DOHH2 (cell line): Measurements from ENCODE around the gene CNTNAP2.

Experiments used
- H3F3A ChIP-seq: fragments of 200-600 bp; sonication (generic), shearing (Covaris generic); 2 replicates; pipeline ENCODE4 v1.6.0; 2016; ENCODE audit warnings: antibody characterized with exemption, mild to moderate bottlenecking; ENCODE audit not compliant: control insufficient read depth, insufficient read depth
- H3K27ac ChIP-seq: fragments of 200-600 bp; sonication (generic); 2 replicates; pipeline ENCODE4 v1.5.1; 2014; ENCODE audit warnings: low read depth, mild to moderate bottlenecking, low read length, moderate library complexity
- H3K27me3 ChIP-seq: fragments of 200-600 bp; sonication (generic); 2 replicates; pipeline ENCODE4 v1.6.1; 2014; ENCODE audit warnings: mild to moderate bottlenecking, low read length, mixed read lengths; ENCODE audit not compliant: control insufficient read depth
- H3K36me3 ChIP-seq: fragments of 200-600 bp; sonication (generic); 2 replicates; pipeline ENCODE4 v1.6.1; 2014; ENCODE audit warnings: mild to moderate bottlenecking, low read length, moderate library complexity, mixed read lengths; ENCODE audit not compliant: control insufficient read depth
- H3K4me1 ChIP-seq: fragments of 200-600 bp; sonication (generic); 2 replicates; pipeline ENCODE4 v1.6.1; 2014; ENCODE audit warnings: mild to moderate bottlenecking, low read length, mixed read lengths; ENCODE audit not compliant: control insufficient read depth
- H3K4me2 ChIP-seq: fragments of 200-600 bp; sonication (generic); 2 replicates; pipeline ENCODE4 v1.6.0; 2014; ENCODE audit warnings: mild to moderate bottlenecking, low read length, moderate library complexity
- H3K4me3 ChIP-seq: fragments of 200-600 bp; sonication (generic); 2 replicates; pipeline ENCODE4 v1.5.1; 2014; ENCODE audit warnings: mild to moderate bottlenecking, low read length, mixed read lengths
- H3K79me2 ChIP-seq: fragments of 200-600 bp; sonication (generic); 2 replicates; pipeline ENCODE4 v1.6.1; 2014; ENCODE audit warnings: mild to moderate bottlenecking, low read length, mixed read lengths; ENCODE audit not compliant: control insufficient read depth
- H3K9me2 ChIP-seq: fragments of 200-600 bp; sonication (generic); replicated peaks from 2 replicates; pipeline ENCODE4 v1.6.1; 2014; ENCODE audit warnings: mild to moderate bottlenecking, low read length, mixed read lengths; ENCODE audit not compliant: control insufficient read depth
- H3K9me3 ChIP-seq: fragments of 200-600 bp; sonication (generic); 2 replicates; pipeline ENCODE4 v1.6.1; 2014; ENCODE audit warnings: antibody characterized with exemption, low read length, mixed read lengths; ENCODE audit not compliant: control insufficient read depth, insufficient read depth
- H4K20me1 ChIP-seq: fragments of 200-600 bp; sonication (generic); 2 replicates; pipeline ENCODE4 v1.6.0; 2014; ENCODE audit warnings: low read depth, mild to moderate bottlenecking, antibody characterized with exemption, low read length, moderate library complexity; ENCODE audit not compliant: control insufficient read depth, insufficient read depth
- CTCF ChIP-seq: fragments of 200-600 bp; sonication (generic); IDR thresholded peaks from one replicate; pipeline ENCODE4 v1.5.1; 2014; ENCODE audit warnings: antibody characterized with exemption, mild to moderate bottlenecking, low read depth, low read length; ENCODE audit not compliant: poor library complexity, severe bottlenecking
- EZH2phosphoT487 ChIP-seq: fragments of 200-600 bp; sonication (generic); IDR thresholded peaks from 2 replicates; pipeline ENCODE4 v1.6.1; 2017; ENCODE audit warnings: borderline replicate concordance, mild to moderate bottlenecking, antibody characterized with exemption, low read length, moderate library complexity, mixed read lengths

CNTNAP2 gene

GRCh38 chr7:147296986-147297385 is 1180.4 kb downstream of the CNTNAP2 start:
- no peak for TF ChIP-seq EZH2phosphoT487
- Histone ChIP-seq H3K27ac (no peak overlapping the region), H3K4me2 (no peak overlapping the region), H4K20me1 (no peaks in the 10 kb centered on the region), H3K9me2 (no peaks in the 10 kb centered on the region), H3F3A (no peaks in the 10 kb centered on the region), H3K4me1 (no peaks in the 10 kb centered on the region), H3K36me3 (no peaks in the 10 kb centered on the region), H3K4me3 (no peak overlapping the region), H3K79me2 (no peaks in the 10 kb centered on the region), H3K9me3 (no peaks in the 10 kb centered on the region), H3K27me3 (no peaks in the 10 kb centered on the region)

- H3K9me2 ChIP-seq: no peaks in the 10 kb centered on the region
- no peak for TF ChIP-seq EZH2phosphoT487
- TF ChIP-seq CTCF: no peak
- no peaks in the 10 kb centered on the region for H3K27me3 ChIP-seq
- H3K4me1 ChIP-seq: no peaks in the 10 kb centered on the region
- no peaks in the 10 kb centered on the region for H4K20me1 ChIP-seq
- no peak overlapping the region for H3K4me2 ChIP-seq
- no peaks in the 10 kb centered on the region for H3K79me2 ChIP-seq
- H3K36me3 ChIP-seq: no peaks in the 10 kb centered on the region
- no peak overlapping the region for H3K4me3 ChIP-seq
- H3K9me3 ChIP-seq: no peaks in the 10 kb centered on the region
- no peak overlapping the region for H3K27ac ChIP-seq
- no peaks in the 10 kb centered on the region for H3F3A ChIP-seq
These were observed 1182.0 kb downstream of the CNTNAP2 start for GRCh38 chr7:147298611-147299043.

- no peaks in the 10 kb centered on the region for H4K20me1 ChIP-seq
- no peak overlapping the region for H3K4me3 ChIP-seq
- H3K79me2 ChIP-seq: no peaks in the 10 kb centered on the region
- H3K27ac ChIP-seq: no peak overlapping the region
- H3K9me2 ChIP-seq: no peaks in the 10 kb centered on the region
- no peaks in the 10 kb centered on the region for H3K4me1 ChIP-seq
- H3K27me3 ChIP-seq: no peaks in the 10 kb centered on the region
- no peaks in the 10 kb centered on the region for H3F3A ChIP-seq
- no peaks in the 10 kb centered on the region for H3K36me3 ChIP-seq
- no peak for TF ChIP-seq EZH2phosphoT487
- no peaks in the 10 kb centered on the region for H3K9me3 ChIP-seq
- no peak overlapping the region for H3K4me2 ChIP-seq
These were observed 1183.7 kb downstream of the CNTNAP2 start for GRCh38 chr7:147300293-147300692.

GRCh38 chr7:147304376-147304775 is 1187.8 kb downstream of the CNTNAP2 start:
- Histone ChIP-seq H3K4me3 (no peak overlapping the region), H3K36me3 (no peaks in the 10 kb centered on the region), H3K79me2 (no peaks in the 10 kb centered on the region), H4K20me1 (no peaks in the 10 kb centered on the region), H3K9me3 (no peaks in the 10 kb centered on the region), H3K27me3 (no peaks in the 10 kb centered on the region), H3K27ac (no peak overlapping the region), H3K4me2 (no peak overlapping the region), H3K9me2 (no peaks in the 10 kb centered on the region), H3F3A (no peaks in the 10 kb centered on the region), H3K4me1 (no peaks in the 10 kb centered on the region)
- TF ChIP-seq EZH2phosphoT487 (no peak), CTCF (no peak)
